GM18499 (cell line): ENCODE measurements around the gene SLC24A3.

Experiments
- ATAC-seq: cut with Tn5 transposase; IDR thresholded peaks from one replicate; pipeline ENCODE4 v1.9.1; 2021; ENCODE audit warnings: moderate number of reproducible peaks; ENCODE audit not compliant: insufficient read depth, unreplicated experiment

SLC24A3 gene

DNA sequence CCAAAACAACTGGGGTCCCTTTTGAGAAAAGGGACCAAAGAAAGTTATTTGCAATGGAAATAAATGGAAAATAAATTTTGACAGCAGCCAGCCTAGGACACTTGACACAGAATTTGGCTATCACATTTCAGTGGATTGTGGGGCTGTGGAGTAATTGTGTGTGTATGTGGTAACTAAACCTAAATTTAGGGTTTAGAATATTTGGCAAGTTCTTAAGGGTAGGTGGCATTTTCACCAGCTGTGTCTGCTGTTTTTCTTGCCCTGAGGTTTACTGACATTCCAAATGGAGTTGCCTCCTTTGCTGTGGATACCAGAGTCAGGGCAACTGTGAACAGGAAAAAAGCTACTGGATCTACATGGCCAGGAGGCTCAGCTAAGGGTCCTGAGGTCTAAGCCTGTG is 270.9 kb downstream of the SLC24A3 start:
- ATAC-seq: no peak

DNA sequence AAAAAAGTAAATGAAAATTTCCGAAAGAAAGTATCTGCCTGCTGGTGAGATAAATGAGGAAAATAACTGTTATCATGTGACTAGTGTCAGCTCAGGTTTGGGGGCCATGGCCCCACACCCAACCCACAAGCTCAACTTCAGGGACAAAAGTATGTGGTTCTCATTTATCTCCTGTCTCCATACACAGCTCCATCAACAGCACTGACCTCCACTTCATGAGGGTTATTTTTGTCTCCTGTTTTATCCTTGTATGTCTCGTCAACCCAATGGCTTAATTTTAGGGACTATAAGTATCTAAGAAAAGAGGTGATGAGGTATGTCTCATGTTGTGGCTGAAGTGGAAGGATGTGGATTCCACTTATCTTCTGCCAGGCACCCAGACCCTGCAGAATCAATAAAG is 274.0 kb downstream of the SLC24A3 start:
- no peak for ATAC-seq

GRCh38 chr20:19487420-19487819 is 275.0 kb downstream of the SLC24A3 start:
- no peak for ATAC-seq

GRCh38 chr20:19491241-19491640 is 278.8 kb downstream of the SLC24A3 start:
- ATAC-seq: no peak

GRCh38 chr20:19492116-19492515 is 279.7 kb downstream of the SLC24A3 start:
- no peak for ATAC-seq

GRCh38 chr20:19492687-19493336 is 280.4 kb downstream of the SLC24A3 start:
- ATAC-seq: no peak

DNA sequence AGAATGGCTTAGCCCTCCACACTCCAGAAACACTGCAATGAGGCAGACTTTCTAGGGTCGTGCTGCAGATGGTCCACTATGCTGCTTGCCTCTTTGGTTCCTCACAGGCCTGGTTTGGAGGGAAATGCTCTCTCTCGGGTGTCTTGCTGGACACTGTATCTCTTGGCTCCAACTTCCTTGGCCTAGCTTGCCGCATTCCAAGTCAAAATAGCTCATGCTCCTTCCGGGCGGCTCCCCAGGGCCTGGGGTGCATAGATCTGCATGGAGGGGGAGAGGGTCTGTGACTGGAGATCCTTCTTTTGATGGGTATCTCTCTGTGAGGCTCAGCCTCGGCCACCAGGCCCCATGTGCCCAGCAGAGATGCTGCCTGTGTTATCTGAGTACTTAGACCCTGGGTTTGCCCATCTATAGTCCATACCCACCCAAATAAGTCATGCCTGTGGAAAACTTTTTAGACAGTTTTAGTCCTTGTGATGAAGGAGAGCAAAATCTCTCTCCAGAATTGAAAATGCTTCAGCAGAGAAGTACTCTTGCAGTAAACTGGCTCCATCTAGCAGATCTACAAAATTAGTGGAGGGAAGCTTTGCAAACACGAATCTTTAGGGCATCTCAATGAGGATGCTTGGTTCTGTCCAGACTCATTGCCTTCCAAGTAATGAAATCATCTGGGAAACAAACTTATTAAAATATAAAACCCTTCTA is 281.5 kb downstream of the SLC24A3 start:
- no peak for ATAC-seq

GRCh38 chr20:19495905-19496703 is 283.7 kb downstream of the SLC24A3 start:
- ATAC-seq: no peak

- no peak for ATAC-seq
Observed at GRCh38 chr20:19497064-19497463, 284.6 kb downstream of the SLC24A3 start.

DNA sequence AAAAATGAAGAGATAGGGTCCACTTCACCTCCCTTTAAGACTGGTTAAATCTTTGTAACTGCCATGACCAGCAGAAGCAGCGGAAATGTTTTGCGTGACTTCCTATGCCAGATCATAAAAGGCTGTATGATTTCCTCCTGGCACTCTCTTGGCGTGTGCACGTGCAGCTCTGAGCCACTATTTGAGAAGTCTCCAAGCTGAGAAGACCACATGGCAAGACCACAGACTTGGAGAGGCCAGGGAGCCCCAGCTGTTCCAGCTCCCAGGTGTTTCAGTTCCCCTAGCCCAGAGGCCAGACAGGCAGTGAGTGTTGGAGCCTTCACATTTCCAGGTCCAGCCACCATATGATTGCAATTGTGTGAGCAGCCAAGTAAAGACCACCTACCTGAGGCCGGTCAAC is 286.3 kb downstream of the SLC24A3 start:
- ATAC-seq: no peak

GRCh38 chr20:19501476-19502115 is 289.2 kb downstream of the SLC24A3 start:
- no peak for ATAC-seq

GRCh38 chr20:19502169-19502568 is 289.7 kb downstream of the SLC24A3 start:
- no peak for ATAC-seq

- no peak for ATAC-seq
Observed at GRCh38 chr20:19504251-19504650, 291.8 kb downstream of the SLC24A3 start.

DNA sequence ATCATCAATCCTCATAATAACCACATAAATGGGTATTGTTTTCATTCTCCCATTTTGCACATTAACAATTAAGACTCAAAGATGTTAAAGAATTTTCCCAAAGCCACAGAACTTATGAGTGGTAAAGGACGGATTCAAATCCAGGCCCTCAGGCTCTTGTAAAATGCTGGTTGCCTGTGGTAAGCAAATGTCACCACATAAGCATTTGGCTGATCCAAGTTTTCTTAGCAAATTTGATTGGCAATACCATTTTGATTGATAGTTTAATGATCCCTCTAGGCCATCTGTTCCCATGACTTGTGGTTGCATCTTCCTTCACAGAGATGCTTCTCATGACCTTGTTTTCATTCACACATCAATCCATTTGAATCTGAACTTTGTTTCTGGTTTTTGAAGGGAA is 293.6 kb downstream of the SLC24A3 start:
- no peak for ATAC-seq

DNA sequence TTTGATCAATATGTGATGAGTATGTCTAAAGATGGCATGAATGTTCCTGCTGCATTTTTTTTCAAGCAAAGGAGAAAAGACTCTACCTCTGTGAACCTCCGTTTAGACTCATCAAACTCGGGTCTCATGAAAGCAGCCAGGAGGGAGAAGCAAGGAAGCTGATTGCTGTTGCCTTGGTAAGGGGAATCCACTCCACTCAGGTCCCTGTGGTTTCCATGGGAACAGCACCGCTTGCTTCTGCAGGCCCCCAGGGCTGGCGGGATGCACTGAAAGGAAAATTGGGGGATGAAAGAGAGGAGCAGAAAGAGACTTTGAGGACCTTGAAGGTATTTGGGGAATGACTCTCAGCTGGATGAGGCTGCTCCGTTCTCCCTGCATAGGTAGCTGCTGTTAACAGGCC is 296.0 kb downstream of the SLC24A3 start:
- ATAC-seq: no peak

DNA sequence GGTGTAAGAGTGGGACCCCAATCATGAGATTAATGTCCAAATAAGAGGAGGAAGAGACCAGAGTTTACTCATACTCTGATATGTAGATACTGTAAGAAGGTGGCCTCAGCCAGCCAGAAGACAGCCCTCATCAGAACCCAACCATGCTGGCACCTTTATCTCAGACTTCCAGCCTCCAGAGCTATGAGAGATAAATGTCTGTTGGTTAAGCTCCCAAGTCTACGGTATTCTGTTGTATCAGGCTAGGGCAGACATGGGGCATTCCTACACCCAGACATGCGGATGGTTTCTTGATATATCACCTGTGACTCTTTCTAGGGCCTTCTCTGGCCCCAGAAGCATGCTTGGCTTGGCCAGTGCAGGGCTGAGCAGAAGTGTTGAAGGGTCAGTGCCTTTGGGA is 298.2 kb downstream of the SLC24A3 start:
- no peak for ATAC-seq

- no peak for ATAC-seq
Observed at GRCh38 chr20:19511931-19512330, 299.5 kb downstream of the SLC24A3 start.

DNA sequence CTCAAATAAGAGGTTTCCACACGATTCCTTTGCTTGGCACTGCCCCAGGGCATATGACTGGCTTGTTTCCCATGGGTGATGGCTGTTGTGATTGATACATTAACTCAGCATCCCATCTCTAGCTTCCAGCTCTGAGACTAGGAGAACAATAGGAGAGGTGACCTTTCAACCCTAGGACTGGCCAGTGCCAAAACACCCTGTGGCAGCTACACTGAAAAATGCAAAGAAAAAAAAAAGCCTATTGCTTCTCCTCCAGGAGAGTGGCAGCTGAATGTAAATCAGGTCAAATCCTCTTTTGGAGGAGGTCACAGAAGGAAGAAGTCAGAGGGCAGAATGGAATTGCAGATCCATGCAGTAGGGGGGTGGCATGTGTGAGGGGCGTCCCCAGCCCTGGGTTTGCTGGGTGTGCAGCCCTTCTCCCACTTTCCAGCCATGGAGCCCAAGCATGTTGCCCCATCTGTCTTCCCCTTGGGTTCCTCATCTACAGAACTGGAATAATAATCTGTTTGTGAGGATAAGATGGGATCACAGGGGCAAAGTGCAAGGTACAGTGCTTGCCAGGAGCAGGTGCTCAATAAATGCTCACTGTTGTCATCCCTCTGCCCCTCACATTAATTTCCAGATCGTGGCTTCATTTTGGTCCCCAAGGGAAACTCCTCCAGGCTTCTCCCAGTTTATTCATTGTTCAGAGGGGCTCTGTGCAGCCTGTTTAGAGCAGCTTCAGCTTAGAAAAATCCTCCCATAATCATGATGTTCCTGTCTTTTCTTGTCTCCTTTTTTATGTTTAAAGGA is 300.6 kb downstream of the SLC24A3 start:
- ATAC-seq: no peak

GRCh38 chr20:19515074-19515473 is 302.6 kb downstream of the SLC24A3 start:
- no peak for ATAC-seq

DNA sequence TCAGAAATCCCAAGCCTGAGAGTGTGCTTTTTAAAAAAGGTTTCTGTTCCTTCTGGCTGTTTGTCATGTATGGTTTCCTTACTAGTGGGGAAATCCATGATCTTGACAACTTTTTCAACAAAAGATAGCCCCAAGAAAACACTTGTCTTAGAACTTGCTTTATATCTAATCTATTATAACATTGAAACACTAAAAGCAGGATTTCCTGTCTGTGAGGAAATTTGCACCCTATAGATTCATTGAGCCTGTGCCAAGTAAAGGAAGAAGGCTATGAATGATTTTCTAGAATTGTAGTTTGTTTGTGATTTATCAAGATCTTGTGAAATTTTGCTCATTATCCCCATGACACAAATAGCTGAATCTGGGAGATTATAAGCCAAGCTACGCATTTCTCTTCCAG is 307.0 kb downstream of the SLC24A3 start:
- no peak for ATAC-seq
